Large intestine (tissue), 3 donors: ENCODE results near the gene ARVCF. TPM values are rescaled to one million over a fixed set of nuclear protein-coding genes. Genes with fewer than 3 reads are reported as not detected.

ENCODE experiments used
- DNase-seq, 2 donors: peaks; one replicate each; pipeline versions ENCODE4 v3.0.0 to v3.0.0-alpha.2; 2013
- H3K27ac ChIP-seq: one replicate; pipeline ENCODE4 v1.5.1; 2013; ENCODE audit warnings: low read length
- H3K27me3 ChIP-seq: 2 replicates; pipeline ENCODE4 v1.6.1; 2013; ENCODE audit warnings: low read length; ENCODE audit not compliant: control insufficient read depth, insufficient read depth
- H3K36me3 ChIP-seq: 2 replicates; pipeline ENCODE4 v1.6.1; 2013; ENCODE audit warnings: low read length; ENCODE audit not compliant: control insufficient read depth, insufficient read depth
- H3K4me1 ChIP-seq: one replicate; pipeline ENCODE4 v1.6.1; 2013; ENCODE audit warnings: low read length; ENCODE audit not compliant: control insufficient read depth, insufficient read depth
- H3K4me3 ChIP-seq: one replicate; pipeline ENCODE4 v1.5.1; 2013; ENCODE audit warnings: low read length
- H3K9me3 ChIP-seq: one replicate; pipeline ENCODE4 v1.6.1; 2013; ENCODE audit warnings: mild to moderate bottlenecking, low read depth, low read length, moderate library complexity; ENCODE audit not compliant: control insufficient read depth
- WGBS: methylation state at CpG from one replicate; pipeline ENCODE4 v1.1.5; 2013; ENCODE audit warnings: low lambda C conversion rate; ENCODE audit not compliant: insufficient coverage; 5-methylcytosine and 5-hydroxymethylcytosine counted together
- polyA plus RNA-seq: library from polyadenylated mRNA; unstranded; fragments of 120-200 nt; gene quantifications from one replicate; pipeline ENCODE4 v1.2.1, GENCODE V29; 2013

The ARVCF gene
- polyA plus RNA-seq, 1 donor: 21.8 TPM

DNA sequence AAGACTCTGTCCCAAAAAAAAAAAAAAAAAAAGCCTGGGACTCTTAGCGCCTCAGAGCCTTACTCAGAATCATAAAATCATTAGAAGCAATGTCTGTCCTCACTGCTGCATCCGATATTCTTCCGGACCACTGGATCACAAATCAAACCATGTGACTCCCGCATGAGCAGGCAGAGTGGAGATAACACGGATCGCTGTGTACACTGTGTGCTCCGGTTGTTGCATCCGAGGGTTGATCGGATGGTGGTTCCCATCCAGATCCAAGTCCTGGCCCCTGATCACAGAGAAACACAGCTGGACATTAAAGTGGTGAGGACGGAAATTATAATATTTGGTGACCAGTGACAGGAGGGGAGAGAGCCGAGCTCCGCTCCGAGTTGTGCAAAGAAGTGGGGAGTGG is 65.3 kb downstream of the ARVCF start:
- peaks cover 9% of the 10 kb centered on the region for H3K36me3 ChIP-seq
- peak in 1 of 2 donors; percentile 61 for DNase-seq
- no peaks in the 10 kb centered on the region for H3K27me3 ChIP-seq
- peaks cover 11% of the 10 kb centered on the region for H3K4me1 ChIP-seq
- no peak overlapping the region for H3K4me3 ChIP-seq
- WGBS: 93% methylated on average over 3 of the region's 13 CpGs
- no peak overlapping the region for H3K27ac ChIP-seq
- no peaks in the 10 kb centered on the region for H3K9me3 ChIP-seq

DNA sequence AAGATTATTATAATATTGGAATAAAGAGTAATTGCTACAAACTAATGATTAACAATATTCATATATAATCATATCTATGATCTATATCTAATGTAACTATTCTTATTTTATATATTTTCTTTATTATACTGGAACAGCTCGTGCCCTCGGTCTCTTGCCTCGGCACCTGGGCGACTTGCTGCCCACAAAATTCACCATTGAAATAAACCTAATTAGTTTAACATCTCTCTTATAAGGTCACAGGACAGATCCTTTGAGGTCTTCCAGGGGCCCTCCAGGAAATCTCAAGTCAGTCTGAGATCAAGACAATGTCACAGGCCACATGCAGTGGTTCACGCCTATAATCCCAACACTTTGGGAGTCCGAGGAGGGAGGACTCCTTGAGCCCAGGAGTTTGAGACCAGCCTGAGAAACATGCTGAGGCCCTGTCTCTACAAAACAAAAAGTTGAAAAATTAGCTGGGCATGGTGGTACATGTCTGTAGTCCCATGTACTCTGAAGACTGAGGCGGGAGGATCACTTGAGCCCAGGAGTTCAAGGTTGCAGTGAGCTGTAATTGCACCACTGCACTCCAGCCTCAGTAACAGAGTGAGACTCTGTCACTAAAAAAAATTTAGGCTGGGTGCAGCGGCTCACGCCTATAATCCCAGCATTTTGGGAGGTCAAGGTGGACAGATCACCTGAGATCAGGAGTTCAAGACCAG is 68.4 kb downstream of the ARVCF start:
- Histone ChIP-seq H3K27ac (no peak overlapping the region), H3K36me3 (peaks cover 7% of the 10 kb centered on the region), H3K4me3 (no peak overlapping the region), H3K9me3 (no peaks in the 10 kb centered on the region), H3K27me3 (no peaks in the 10 kb centered on the region), H3K4me1 (peaks cover 18% of the 10 kb centered on the region)
- WGBS: 96% methylated on average over 4 of the region's 9 CpGs
- DNase-seq: no peak

DNA sequence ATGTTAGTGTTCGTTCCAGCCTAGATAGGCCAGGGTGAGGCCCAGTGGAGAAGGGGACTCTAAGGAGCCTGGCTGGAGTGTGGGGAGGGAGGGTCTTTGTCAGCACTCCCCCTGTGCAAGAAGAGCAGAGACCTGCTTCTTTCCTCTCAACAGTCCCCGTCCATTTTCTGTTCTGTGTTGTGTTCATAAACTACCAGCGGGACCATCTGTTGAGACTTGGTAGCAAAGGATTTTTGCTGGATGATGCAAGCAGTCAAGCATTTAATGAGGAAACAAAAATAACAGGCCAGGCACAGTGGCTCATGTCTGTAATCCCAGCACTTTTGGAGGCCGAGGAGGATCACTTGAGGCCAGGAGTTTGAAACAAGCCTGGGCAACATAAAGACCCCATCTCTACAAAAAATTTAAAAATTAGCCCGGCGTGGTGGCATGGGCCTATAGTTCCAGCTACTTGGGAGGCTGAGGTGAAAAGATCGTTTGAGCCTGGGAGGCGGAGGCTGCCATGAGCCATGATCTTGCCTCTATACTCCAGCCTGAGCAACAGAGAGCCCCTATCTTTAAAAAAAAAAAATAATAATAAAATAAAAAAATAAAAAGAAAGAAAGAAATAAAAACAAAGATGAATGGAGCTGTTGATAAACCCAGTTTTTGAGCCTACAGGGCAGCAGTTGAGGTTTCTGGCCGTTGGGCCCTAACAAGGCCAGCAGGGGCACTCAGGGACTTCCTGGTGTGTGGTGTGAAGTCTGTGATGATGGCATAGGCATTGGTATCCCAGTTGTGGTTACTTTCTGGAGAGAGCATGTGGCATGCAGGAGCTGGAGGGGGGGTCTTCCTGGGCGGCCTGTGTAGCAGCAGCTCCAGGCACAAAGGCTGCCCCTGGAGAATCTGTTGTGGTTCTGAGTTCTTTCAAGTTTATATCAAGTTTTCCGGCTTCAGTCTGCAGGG is 73.3 kb downstream of the ARVCF start:
- Histone ChIP-seq H3K36me3 (no peaks in the 10 kb centered on the region), H3K4me1 (peaks cover 38% of the 10 kb centered on the region), H3K27me3 (no peaks in the 10 kb centered on the region), H3K9me3 (no peaks in the 10 kb centered on the region), H3K4me3 (peak overlapping the region; percentile 72), H3K27ac (peak overlapping the region; percentile 79)
- DNase-seq: peak in 1 of 2 donors; percentile 59
- WGBS: 40% methylated on average over 1 of the region's 11 CpGs

DNA sequence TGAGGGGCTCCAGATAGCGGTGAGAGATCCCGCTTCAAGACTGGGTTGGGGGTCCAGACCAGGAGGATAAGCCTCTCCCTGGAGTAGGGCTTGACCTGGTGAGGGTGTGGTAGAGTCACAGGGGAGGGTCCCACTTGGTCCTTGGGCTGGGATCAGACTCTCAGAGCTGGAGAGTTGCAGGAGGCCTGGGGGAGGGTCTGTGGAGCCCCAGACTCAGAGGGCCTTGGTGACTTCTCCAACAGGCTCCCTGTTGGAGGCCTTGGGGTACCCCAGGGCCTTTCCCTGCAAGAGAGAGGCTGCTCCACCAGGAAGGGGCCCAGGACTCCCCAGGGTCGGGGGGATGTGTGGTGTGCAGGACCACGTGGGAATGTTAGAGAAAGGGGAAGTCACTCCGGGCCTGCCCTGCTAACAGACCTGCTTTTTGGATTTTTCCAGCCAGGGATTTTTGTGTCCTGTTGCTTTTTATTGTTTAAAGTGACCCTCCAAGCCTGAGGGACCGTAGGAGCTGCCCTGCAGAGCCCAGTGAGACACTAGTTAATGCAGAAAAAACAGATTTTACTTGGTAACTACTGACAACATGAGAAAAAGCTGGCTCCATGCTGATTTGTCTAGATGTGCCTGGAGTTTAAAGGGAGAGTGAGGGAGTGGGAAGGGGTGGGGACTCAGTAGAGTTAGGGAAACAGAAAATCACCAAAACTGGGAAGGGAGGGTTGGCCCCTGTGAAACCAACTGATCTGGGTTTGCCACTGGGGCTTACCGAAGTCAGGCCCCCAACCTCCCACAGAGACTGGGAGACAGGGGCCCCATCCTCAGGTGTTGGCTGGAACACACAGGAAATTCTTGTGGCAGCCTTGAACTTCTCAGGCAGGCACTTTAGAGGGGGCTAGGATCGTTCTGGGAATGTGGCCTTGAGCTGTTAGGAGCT is 74.2 kb downstream of the ARVCF start:
- peak overlapping the region; percentile 72 for H3K4me3 ChIP-seq
- no peaks in the 10 kb centered on the region for H3K9me3 ChIP-seq
- peak overlapping the region; percentile 79 for H3K27ac ChIP-seq
- DNase-seq: peak in 1 of 2 donors; percentile 61
- peaks cover 43% of the 10 kb centered on the region for H3K4me1 ChIP-seq
- no CpG with 5 or more reads among the region's 8 CpGs for WGBS
- no peaks in the 10 kb centered on the region for H3K27me3 ChIP-seq
- no peaks in the 10 kb centered on the region for H3K36me3 ChIP-seq

DNA sequence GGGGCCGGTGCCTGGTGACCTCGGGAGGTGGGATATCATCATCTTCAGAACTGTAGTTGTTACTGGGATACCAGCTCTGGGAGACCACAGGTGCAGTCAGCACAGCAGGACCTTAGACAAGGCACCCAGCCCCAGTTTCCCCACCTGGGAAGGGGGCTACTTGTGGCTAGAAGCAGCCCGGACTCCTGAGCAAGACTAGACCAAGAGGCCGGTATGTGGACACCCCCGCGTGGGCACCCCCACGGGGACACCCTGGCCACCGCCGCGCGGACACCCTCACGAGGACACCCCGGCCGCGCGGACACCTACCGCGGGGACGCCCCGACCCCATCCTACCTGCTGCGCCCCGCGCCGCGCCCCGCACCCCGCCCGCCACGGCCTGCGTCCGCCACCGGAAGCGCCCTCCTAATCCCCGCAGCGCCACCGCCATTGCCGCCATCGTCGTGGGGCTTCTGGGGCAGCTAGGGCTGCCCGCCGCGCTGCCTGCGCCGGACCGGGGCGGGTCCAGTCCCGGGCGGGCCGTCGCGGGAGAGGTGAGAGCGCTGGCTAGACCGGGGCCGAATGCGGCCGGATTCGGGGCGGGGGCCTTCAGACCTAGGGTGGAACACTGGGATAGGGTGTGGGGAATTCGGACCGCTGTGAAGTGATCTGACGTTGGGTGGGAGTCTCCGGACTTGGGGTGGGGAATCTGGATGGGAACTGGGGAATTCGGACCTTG is 75.1 kb downstream of the ARVCF start, which contains the start of the genes COMT and TXNRD2:
Gene COMT, plus strand, starts transcription at position 408 of the 718 bp plus-strand sequence. CDS start 20,755 bp downstream, outside the sequence.
Gene TXNRD2, minus strand, starts transcription at position 454 of the 718 bp plus-strand sequence. Its CDS starts 15 bp downstream, at position 439.
- H3K4me1 ChIP-seq: peaks cover 41% of the 10 kb centered on the region
- H3K36me3 ChIP-seq: no peaks in the 10 kb centered on the region
- no CpG with 5 or more reads among the region's 63 CpGs for WGBS
- peak within 1 kb of the TSS; percentile 78 for H3K4me3 ChIP-seq
- no peaks in the 10 kb centered on the region for H3K27me3 ChIP-seq
- H3K27ac ChIP-seq: peak within 1 kb of the TSS; percentile 79
- no peaks in the 10 kb centered on the region for H3K9me3 ChIP-seq
- peak in 1 of 2 donors; percentile 77 for DNase-seq

DNA sequence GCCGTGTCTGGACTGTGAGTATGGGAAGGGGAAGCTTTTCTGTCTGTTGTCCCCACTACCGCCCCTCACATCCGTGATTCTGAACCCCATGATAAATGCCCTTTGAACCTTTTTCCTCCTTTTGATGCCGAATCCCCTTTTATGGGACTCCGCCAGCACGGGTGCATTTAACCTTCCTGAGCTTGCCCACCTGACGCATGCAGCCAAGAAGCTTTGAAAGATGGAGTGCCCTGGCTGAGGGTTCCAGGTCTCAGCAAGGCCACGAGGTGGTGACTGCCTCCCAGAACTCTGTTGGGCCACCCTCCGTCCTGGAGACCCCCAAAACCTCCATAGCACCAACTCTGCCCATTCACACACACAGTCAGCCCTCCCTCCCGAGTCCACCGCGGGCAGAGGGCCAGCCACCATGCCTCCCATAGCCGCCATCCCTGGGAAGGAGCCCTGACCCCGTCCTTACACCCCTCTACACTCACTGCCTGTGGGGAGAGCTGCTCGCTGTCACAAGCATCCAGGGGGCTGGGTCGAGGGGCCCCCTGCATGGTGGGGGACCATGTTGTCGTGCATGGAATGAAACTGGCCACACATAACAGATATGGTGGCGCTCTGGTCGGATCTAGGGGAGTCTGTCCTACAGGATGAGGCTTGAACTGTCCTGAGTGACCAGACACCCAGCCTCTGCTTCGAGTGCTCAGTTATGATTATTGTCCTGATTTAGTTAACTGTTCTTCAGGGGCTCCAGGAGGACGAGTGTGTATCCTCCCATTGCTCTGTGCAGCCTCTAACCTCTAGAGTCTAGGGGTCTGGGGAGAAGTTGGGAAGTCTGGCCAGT is 75.9 kb downstream of the ARVCF start:
- DNase-seq: no peak
- WGBS: 40% methylated on average over 1 of the region's 21 CpGs
- Histone ChIP-seq H3K4me1 (peaks cover 41% of the 10 kb centered on the region), H3K27me3 (no peaks in the 10 kb centered on the region), H3K4me3 (peak overlapping the region; percentile 78), H3K9me3 (peaks cover 5% of the 10 kb centered on the region), H3K36me3 (no peaks in the 10 kb centered on the region), H3K27ac (peak overlapping the region; percentile 43)

DNA sequence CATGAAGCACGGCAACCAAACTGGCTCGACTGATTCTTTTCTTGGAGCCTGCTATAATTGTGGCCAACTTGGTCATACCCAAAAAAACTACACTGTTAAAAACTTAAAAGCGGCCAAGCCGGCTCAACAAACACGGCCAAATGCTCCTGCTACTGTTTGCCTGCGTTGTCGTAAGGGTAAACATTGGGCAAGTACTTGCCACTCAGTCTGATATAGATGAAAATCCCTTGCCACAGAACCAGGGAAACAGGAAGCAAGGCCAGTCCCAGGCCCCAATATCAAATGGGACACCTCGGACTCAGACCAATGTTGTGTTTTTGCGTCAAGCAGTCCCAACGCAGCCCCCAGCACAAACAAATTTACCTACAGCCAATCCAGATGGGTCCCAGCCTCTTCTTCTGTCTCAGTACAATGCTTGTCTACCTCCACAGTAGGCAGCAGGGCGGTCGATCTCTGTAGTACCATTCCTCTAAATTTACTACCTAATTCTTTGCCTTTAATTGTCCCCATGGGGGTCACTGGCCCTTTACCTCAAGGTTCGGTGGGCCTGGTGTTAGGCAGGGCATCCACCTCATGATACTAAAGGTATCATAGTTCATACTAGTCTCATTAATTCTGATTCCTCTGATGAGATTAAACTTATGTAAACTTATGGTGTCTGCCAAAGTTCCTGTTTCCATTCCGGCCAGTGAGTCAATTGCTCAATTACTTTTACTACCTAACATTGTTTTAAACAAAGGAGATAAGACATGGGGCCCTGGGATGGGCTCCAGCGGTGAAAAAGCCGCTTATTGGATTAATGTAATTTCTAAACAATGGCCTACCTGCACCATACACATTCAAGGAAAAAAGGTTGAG is 78.8 kb downstream of the ARVCF start:
- peak in 1 of 2 donors; percentile 72 for DNase-seq
- H3K27ac ChIP-seq: no peak overlapping the region
- no peak overlapping the region for H3K4me3 ChIP-seq
- H3K4me1 ChIP-seq: peaks cover 28% of the 10 kb centered on the region
- H3K9me3 ChIP-seq: peaks cover 5% of the 10 kb centered on the region
- H3K27me3 ChIP-seq: no peaks in the 10 kb centered on the region
- WGBS: no CpG with 5 or more reads among the region's 16 CpGs
- no peaks in the 10 kb centered on the region for H3K36me3 ChIP-seq

DNA sequence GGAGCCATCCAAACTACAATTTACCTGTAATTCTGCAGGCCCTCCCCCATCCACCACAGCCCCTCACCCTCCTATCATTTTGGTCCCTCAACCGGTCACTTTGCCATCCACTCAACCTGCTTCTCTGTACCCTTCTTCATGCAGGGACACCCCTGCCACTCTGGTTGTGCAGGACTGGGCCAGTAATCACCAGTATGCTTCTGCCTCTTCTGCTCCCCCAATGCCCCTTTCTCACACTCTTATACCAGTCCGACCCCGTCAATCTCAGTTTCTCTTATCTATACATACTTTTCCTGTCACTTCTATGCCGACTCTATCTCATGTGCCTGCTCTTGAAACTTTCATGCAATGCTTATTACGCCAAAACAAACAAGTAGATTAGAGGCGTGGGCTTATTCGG is 80.1 kb downstream of the ARVCF start:
- H3K27me3 ChIP-seq: no peaks in the 10 kb centered on the region
- no peak overlapping the region for H3K27ac ChIP-seq
- H3K4me3 ChIP-seq: no peak overlapping the region
- peaks cover 24% of the 10 kb centered on the region for H3K4me1 ChIP-seq
- 93% methylated on average over 3 of the region's 7 CpGs for WGBS
- H3K36me3 ChIP-seq: no peaks in the 10 kb centered on the region
- peaks cover 5% of the 10 kb centered on the region for H3K9me3 ChIP-seq
- no peak for DNase-seq
